ENCODE measurements around the gene ZNF791.
A peak's percentile ranks its signal among the peaks of the same experiment; 100 is the strongest.

The ZNF791 gene

GRCh38 chr19:12596485-12596884, 14.2 kb upstream of the ZNF791 start:
- Histone ChIP-seq H2BK120ac (ENCODE audit: insufficient read depth, low read length, poor library complexity) (no peak overlapping the region), H3K4me3 (ENCODE audit: low read depth, low read length) (no peak overlapping the region), H2BK5ac (ENCODE audit: low read depth, low read length, poor library complexity) (no peak overlapping the region), H4K8ac (ENCODE audit: low read depth, low read length) (no peak overlapping the region), H2BK12ac (ENCODE audit: low read length) (no peak overlapping the region), H3K18ac (ENCODE audit: low read length) (no peak overlapping the region), H4K91ac (ENCODE audit: low read depth, low read length) (no peak overlapping the region), H3K27me3 (ENCODE audit: insufficient read depth, low read length) (no peaks in the 10 kb centered on the region), H2AFZ (ENCODE audit: insufficient read depth, low read length, poor library complexity) (no peak overlapping the region), H3K14ac (ENCODE audit: low read length) (no peak overlapping the region), H3K23ac (ENCODE audit: low read length) (no peak overlapping the region), H3K36me3 (ENCODE audit: control insufficient read depth in 1 of 2, insufficient read depth in 2 of 2, low read length in 2 of 2) (peaks cover 5 to 11% of the 10 kb centered on the region in 2 experiments), H3K4me1 (ENCODE audit: control insufficient read depth in 1 of 2, insufficient read depth in 2 of 2, low read length in 2 of 2) (no peaks in the 10 kb centered on the region), H3K4ac (ENCODE audit: low read depth, low read length) (no peak overlapping the region), H3K27ac (ENCODE audit: low read depth, low read length) (no peak overlapping the region), H3K9ac (ENCODE audit: low read length) (no peak overlapping the region), H4K12ac (ENCODE audit: low read depth, low read length) (no peak overlapping the region), H3K79me2 (ENCODE audit: control insufficient read depth, insufficient read depth, low read length, poor library complexity) (no peaks in the 10 kb centered on the region), H3K4me2 (ENCODE audit: low read length) (no peak overlapping the region), H3K9me3 (ENCODE audit: insufficient read depth, low read depth, low read length) (no peaks in the 10 kb centered on the region), H2AK5ac (ENCODE audit: low read length) (no peak overlapping the region), H3K79me1 (ENCODE audit: low read length) (no peaks in the 10 kb centered on the region)
- DNase-seq, result no peak
- WGBS (ENCODE audit: extremely low coverage, insufficient coverage, insufficient read length), result no CpG with 5 or more reads among the region's 11 CpGs

GRCh38 chr19:12596927-12597548, 13.7 kb upstream of the ZNF791 start:
- H4K8ac ChIP-seq (ENCODE audit: low read depth, low read length), result no peak overlapping the region
- no peak overlapping the region for H2AFZ ChIP-seq (ENCODE audit: insufficient read depth, low read length, poor library complexity)
- H3K4ac ChIP-seq (ENCODE audit: low read depth, low read length), result no peak overlapping the region
- no peaks in the 10 kb centered on the region for H3K27me3 ChIP-seq (ENCODE audit: insufficient read depth, low read length)
- H2BK120ac ChIP-seq (ENCODE audit: insufficient read depth, low read length, poor library complexity), result no peak overlapping the region
- H3K9me3 ChIP-seq (ENCODE audit: insufficient read depth, low read depth, low read length), result no peaks in the 10 kb centered on the region
- no peak overlapping the region for H3K18ac ChIP-seq (ENCODE audit: low read length)
- H3K14ac ChIP-seq (ENCODE audit: low read length), result no peak overlapping the region
- no peaks in the 10 kb centered on the region for H3K79me1 ChIP-seq (ENCODE audit: low read length)
- H2BK12ac ChIP-seq (ENCODE audit: low read length), result no peak overlapping the region
- H3K36me3 ChIP-seq (ENCODE audit: control insufficient read depth in 1 of 2, insufficient read depth in 2 of 2, low read length in 2 of 2), result peaks cover 5 to 10% of the 10 kb centered on the region in 2 experiments
- no peak overlapping the region for H4K91ac ChIP-seq (ENCODE audit: low read depth, low read length)
- H3K4me3 ChIP-seq (ENCODE audit: low read depth, low read length), result no peak overlapping the region
- no peak overlapping the region for H3K27ac ChIP-seq (ENCODE audit: low read depth, low read length)
- H4K12ac ChIP-seq (ENCODE audit: low read depth, low read length), result no peak overlapping the region
- H3K23ac ChIP-seq (ENCODE audit: low read length), result no peak overlapping the region
- no peak overlapping the region for H2AK5ac ChIP-seq (ENCODE audit: low read length)
- H3K4me2 ChIP-seq (ENCODE audit: low read length), result no peak overlapping the region
- H3K79me2 ChIP-seq (ENCODE audit: control insufficient read depth, insufficient read depth, low read length, poor library complexity), result no peaks in the 10 kb centered on the region
- H3K9ac ChIP-seq (ENCODE audit: low read length), result no peak overlapping the region
- DNase-seq, result peak; percentile 63 to 79
- no peak overlapping the region for H2BK5ac ChIP-seq (ENCODE audit: low read depth, low read length, poor library complexity)
- WGBS (ENCODE audit: extremely low coverage, insufficient coverage, insufficient read length), result no CpG with 5 or more reads among the region's 38 CpGs
- H3K4me1 ChIP-seq (ENCODE audit: control insufficient read depth in 1 of 2, insufficient read depth in 2 of 2, low read length in 2 of 2), result no peaks in the 10 kb centered on the region

- no peak overlapping the region for H3K9ac ChIP-seq (ENCODE audit: low read length)
- no peak overlapping the region for H3K4ac ChIP-seq (ENCODE audit: low read depth, low read length)
- H3K27me3 ChIP-seq (ENCODE audit: insufficient read depth, low read length), result no peaks in the 10 kb centered on the region
- no peak overlapping the region for H2AK5ac ChIP-seq (ENCODE audit: low read length)
- no peak overlapping the region for H3K4me3 ChIP-seq (ENCODE audit: low read depth, low read length)
- no peak overlapping the region for H2AFZ ChIP-seq (ENCODE audit: insufficient read depth, low read length, poor library complexity)
- no peak overlapping the region for H4K91ac ChIP-seq (ENCODE audit: low read depth, low read length)
- no peak overlapping the region for H3K18ac ChIP-seq (ENCODE audit: low read length)
- H3K4me2 ChIP-seq (ENCODE audit: low read length), result no peak overlapping the region
- no peaks in the 10 kb centered on the region for H3K79me1 ChIP-seq (ENCODE audit: low read length)
- no CpG with 5 or more reads among the region's 11 CpGs for WGBS (ENCODE audit: extremely low coverage, insufficient coverage, insufficient read length)
- no peak overlapping the region for H3K14ac ChIP-seq (ENCODE audit: low read length)
- H3K23ac ChIP-seq (ENCODE audit: low read length), result no peak overlapping the region
- H3K36me3 ChIP-seq (ENCODE audit: control insufficient read depth in 1 of 2, insufficient read depth in 2 of 2, low read length in 2 of 2), result peaks cover 6 to 10% of the 10 kb centered on the region in 2 experiments
- H3K4me1 ChIP-seq (ENCODE audit: control insufficient read depth in 1 of 2, insufficient read depth in 2 of 2, low read length in 2 of 2), result no peaks in the 10 kb centered on the region
- no peaks in the 10 kb centered on the region for H3K79me2 ChIP-seq (ENCODE audit: control insufficient read depth, insufficient read depth, low read length, poor library complexity)
- H4K8ac ChIP-seq (ENCODE audit: low read depth, low read length), result no peak overlapping the region
- H2BK12ac ChIP-seq (ENCODE audit: low read length), result no peak overlapping the region
- no peak overlapping the region for H3K27ac ChIP-seq (ENCODE audit: low read depth, low read length)
- no peak overlapping the region for H4K12ac ChIP-seq (ENCODE audit: low read depth, low read length)
- no peaks in the 10 kb centered on the region for H3K9me3 ChIP-seq (ENCODE audit: insufficient read depth, low read depth, low read length)
- no peak for DNase-seq
- H2BK5ac ChIP-seq (ENCODE audit: low read depth, low read length, poor library complexity), result no peak overlapping the region
- no peak overlapping the region for H2BK120ac ChIP-seq (ENCODE audit: insufficient read depth, low read length, poor library complexity)
These were observed 13.1 kb upstream of the ZNF791 start for GRCh38 chr19:12597594-12597993.

- Histone ChIP-seq H3K18ac (ENCODE audit: low read length) (no peak overlapping the region), H3K4ac (ENCODE audit: low read depth, low read length) (no peak overlapping the region), H3K27ac (ENCODE audit: low read depth, low read length) (no peak overlapping the region), H2BK12ac (ENCODE audit: low read length) (no peak overlapping the region), H3K36me3 (ENCODE audit: control insufficient read depth in 1 of 2, insufficient read depth in 2 of 2, low read length in 2 of 2) (peaks cover 9 to 13% of the 10 kb centered on the region in 2 experiments), H3K9me3 (ENCODE audit: insufficient read depth, low read depth, low read length) (no peaks in the 10 kb centered on the region), H2AK5ac (ENCODE audit: low read length) (no peak overlapping the region), H3K4me1 (ENCODE audit: control insufficient read depth in 1 of 2, insufficient read depth in 2 of 2, low read length in 2 of 2) (no peaks in the 10 kb centered on the region), H4K91ac (ENCODE audit: low read depth, low read length) (no peak overlapping the region), H2BK5ac (ENCODE audit: low read depth, low read length, poor library complexity) (no peak overlapping the region), H3K4me3 (ENCODE audit: low read depth, low read length) (no peak overlapping the region), H4K8ac (ENCODE audit: low read depth, low read length) (no peak overlapping the region), H3K9ac (ENCODE audit: low read length) (no peak overlapping the region), H3K4me2 (ENCODE audit: low read length) (no peak overlapping the region), H4K12ac (ENCODE audit: low read depth, low read length) (no peak overlapping the region), H3K27me3 (ENCODE audit: insufficient read depth, low read length) (no peaks in the 10 kb centered on the region), H2AFZ (ENCODE audit: insufficient read depth, low read length, poor library complexity) (no peak overlapping the region), H3K79me2 (ENCODE audit: control insufficient read depth, insufficient read depth, low read length, poor library complexity) (no peaks in the 10 kb centered on the region), H2BK120ac (ENCODE audit: insufficient read depth, low read length, poor library complexity) (no peak overlapping the region), H3K14ac (ENCODE audit: low read length) (no peak overlapping the region), H3K23ac (ENCODE audit: low read length) (no peak overlapping the region), H3K79me1 (ENCODE audit: low read length) (no peaks in the 10 kb centered on the region)
- DNase-seq, result no peak
- WGBS (ENCODE audit: extremely low coverage, insufficient coverage, insufficient read length), result no CpG with 5 or more reads among the region's 1 CpG
These were observed 7.0 kb upstream of the ZNF791 start for GRCh38 chr19:12603714-12604113.

Data from trophoblast cell (in vitro differentiated cells and primary cell).